GM19035 (cell line): Measurements from ENCODE around the gene CWC27.

Experiments used
- ATAC-seq: cut with Tn5 transposase; IDR thresholded peaks from one replicate; pipeline ENCODE4 v1.9.1; 2021; ENCODE audit not compliant: unreplicated experiment

Gene CWC27

DNA sequence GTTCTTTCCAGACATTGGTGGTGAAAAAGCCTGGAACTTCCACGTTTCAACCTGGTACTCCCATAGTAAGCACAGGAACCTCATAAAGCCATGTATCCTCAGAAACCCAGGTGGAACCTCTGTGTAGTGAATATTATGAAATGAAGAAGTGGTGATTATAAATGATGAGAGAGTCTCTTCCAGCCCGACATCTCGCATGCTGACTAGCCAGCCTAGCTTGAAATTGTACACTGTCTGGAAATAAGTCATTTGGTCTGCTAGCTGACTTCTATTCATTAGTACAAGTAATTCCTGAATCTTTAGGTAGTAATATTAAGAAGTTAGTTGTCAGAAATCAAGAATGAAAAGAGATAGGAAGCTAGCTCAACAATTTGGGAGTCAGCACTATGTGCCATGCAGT lies 203.3 kb downstream of the CWC27 start:
- ATAC-seq = no peak

DNA sequence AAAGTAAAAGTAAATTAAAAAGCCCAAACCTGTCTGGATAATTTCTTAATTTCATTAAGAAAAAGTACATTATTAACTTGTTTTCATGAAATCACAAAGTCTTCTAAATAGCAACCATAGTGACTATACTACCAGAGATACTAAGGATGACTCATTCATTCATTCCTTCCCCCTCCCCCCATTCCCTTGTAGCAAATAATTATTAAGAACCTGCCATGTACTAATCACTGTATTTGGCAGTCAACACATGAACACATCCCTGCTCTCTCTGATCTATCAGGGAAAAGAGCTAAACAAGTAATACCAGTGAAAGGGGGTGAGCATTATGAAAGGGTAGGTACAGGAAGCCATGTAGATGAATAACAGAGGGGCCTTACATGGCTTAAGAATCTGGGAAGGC lies 203.9 kb downstream of the CWC27 start:
- no peak for ATAC-seq

DNA sequence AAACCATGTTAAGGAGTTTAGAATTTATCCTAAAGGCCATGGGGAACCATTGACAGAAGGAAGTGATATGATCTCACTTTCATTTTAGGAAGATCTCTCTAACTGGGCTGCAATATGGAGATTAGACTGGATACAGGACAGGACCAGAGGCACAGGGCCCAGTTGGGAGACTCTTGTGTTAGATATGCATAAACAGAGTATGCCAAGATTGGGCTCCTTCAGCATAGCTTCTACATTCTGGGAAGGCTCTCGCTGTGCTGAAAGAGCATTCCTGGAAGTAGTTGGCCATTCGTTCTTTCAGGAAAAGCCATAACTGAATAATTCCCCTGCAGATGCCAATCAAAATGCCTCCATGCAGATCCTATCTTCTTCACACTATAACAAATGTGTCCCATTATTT lies 204.5 kb downstream of the CWC27 start:
- no peak for ATAC-seq

DNA sequence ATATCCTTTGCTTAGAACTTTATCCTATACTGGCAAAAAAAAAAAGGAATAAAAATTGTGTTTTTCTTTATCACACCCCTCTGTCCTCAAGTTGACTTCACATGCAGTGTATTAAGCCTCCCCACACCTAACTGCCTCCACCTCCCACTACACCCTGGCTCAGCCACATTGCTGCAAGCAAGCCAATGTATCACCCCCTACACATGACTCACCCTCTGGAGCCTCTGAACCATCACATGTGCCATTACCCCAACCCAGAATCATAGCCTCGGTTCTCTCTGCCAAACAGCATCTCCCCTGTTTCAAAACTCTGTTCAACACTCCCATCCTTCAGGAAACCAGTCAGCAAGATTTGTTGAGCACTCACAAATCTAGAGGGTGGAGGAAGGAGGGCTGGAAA lies 209.0 kb downstream of the CWC27 start:
- ATAC-seq = no peak

DNA sequence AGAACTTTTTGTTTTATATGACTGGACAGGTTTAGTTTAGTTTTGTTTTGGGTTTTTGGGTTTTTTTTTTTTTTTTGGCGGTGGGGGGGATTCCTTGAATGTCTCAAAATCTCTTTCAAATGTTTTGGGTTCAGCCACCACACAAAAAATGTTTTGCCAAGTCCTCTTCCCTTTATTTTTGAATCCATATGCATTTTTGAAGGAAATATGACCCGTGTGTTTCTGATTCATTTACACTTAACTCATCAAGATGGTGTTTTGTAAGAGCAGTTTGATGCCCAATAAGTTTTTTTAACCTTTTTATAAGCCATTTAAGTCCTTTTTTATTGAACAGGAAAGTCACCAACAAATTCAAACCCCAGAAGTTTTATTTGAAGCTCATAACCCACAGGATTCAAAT lies 209.8 kb downstream of the CWC27 start:
- ATAC-seq = no peak

DNA sequence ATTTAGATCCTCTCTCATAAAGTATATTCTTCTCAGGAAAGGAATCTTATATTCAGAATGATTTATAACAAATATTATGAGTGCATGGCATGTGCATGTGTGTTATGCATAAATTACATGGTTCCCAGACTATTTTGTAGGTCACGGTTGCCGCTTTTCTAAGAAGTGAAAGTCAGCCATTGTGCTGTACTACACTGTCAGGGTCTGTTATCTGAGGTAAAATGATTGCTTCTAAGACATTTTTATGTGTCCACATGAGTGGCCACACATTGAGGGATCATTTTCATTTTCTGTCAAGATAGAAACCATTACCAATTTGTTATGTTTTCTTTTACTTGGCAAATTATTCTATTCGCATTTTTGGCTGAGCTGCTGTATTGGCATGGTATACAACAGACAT lies 210.8 kb downstream of the CWC27 start:
- ATAC-seq = no peak

DNA sequence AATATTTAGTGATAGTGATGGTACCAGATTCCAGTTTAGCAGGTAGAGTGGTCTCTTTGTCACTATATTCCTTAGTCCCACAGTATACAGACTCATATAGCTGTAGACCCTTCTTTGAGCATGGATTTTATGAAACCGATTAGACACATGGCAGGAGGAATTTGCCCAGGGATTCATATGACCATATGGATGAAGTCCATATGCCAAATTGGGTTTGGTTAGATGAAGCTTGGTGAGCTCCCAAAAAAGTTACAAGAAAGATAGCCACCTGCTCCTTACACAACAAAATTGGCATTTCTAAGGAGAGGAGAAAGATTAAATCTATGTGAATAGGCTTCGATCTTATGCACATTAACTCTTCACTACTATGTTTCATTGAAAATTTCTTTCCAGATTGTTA lies 211.4 kb downstream of the CWC27 start:
- no peak for ATAC-seq

DNA sequence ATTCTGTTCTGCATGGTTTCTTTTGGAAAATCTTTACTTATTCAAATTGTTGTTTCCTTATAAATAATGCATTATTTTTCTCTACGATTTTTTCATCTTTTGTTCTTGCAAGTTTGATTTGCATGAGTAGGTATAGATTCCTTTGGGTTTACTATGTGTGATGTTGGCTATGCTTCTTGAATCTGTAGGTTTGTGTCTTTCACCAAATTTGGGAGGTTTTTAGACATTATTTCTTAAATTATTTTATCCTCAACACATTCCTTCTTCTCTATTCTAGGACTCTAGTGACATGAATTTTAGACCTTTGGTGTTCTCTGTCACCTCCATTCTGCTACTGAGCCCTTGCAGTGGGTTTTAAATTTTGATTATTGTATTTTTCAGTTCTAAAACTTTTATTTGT lies 219.0 kb downstream of the CWC27 start:
- ATAC-seq = no peak

DNA sequence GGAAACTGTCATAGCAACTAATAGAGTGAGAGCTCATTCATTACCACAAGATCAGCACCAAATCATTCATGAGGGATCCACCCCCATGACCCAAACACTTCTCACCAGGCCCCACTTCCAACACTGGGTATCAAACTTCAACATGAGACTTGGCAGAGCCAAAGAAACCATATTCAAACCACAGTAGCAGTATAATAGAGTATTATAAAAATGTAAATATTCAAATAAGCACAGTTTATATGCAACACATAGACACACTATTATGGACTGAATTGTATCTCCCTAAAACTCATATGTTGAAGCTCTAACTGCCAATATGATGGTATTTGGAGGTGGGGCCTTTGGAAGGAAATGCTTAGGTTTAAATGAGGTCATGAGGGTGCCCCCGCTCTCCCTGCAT lies 240.5 kb downstream of the CWC27 start:
- ATAC-seq = no peak

DNA sequence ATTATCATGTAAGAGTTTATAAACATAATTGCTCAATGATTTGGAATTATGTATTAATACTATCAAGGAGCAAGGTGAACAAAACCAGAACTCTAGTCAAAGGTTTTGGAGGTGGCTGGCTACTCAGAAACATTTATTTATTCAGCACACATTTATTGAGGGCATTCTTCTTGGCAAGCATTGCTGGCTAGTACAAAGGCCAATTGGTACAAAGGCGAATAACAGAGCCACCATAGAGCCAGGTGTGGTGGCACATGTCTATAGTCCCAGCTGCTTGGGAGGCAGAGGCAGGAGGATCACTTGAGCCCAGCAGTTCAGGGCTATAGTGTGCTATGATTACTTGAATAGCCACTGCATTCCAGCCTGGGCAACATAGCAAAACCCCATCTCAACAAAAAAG lies 242.1 kb downstream of the CWC27 start:
- no peak for ATAC-seq

DNA sequence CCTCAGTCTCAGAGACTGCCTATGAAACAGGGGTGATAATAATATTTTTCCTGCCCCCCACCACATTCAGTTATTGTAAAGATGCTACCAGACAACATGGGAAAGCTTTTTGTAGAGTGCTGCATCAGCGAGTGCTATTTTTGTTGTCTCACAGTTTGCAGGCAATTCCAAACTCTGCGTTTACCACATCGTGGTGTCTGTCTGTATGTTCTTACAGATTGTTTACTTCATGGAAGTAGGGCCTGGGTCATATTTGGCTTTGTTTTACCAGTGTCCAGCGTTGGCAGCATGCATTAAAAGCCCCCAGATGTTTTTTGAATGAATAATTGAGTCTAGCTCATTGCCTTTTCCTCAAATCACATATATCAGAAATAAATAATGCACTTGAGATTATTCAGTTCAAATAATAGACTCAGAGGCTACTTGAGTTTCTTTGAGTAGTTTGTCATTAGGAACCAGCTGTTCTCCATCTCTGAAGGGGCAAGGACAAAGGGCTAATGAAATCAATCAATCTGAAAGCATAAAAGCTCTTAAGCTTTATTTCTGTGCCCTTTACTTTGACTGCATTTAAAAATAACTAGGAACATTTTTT lies 243.7 kb downstream of the CWC27 start:
- no peak for ATAC-seq

DNA sequence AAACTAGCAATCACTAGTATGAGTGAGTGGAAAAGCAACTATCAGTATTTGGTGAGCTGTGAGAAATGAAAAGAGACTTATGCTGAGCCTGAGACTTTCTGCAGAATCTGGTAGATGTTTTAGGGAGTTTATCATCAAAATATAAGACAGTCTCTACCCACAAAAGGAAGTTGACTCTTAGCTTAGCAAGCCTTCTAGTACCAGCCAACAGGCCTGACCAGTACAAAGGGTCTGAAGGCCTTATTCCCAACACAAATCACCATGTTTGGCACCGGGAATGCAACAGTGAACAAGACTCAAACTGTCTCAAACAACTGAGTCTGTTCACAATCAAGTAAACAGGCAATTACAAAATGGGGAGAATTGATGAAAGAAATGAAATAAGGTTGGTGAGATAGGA lies 244.4 kb downstream of the CWC27 start:
- no peak for ATAC-seq

DNA sequence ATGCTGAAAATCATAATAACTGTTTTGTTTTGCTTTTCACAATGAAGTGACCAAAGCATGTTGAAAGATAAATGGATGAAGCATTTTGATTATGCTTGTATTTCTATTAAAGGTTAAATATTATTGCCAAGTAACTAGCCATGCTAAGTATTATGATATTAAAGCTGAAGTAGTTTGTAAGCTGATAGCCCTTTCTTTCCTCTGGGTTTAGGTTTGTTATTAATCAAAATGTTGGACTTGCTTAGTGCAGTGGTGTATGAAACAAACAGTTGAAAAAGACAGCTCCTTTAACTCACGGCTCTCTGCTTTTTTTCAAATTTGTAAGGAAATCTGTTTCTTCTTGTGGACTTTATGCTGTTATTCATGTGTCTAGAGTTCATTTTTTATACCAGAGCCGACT lies 246.0 kb downstream of the CWC27 start:
- no peak for ATAC-seq

DNA sequence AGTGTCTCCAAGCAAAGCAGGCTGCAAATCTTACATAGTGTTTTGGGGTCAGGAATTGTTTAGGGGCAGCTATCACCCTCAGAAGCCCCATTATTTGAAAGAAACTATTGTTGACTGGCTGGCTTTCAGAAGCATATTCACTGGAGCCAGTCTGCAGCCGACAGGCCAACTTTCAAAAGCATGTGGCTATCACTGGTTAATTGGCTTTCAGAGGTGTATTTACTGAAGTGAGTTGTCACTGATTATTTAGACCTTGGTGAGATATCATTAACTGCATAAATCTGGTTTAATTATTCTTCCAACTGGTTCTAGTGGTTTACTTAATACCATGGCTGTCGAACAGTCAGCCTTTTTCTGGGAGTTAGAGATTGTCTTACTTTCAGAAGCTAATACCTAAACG lies 247.0 kb downstream of the CWC27 start:
- ATAC-seq = no peak

DNA sequence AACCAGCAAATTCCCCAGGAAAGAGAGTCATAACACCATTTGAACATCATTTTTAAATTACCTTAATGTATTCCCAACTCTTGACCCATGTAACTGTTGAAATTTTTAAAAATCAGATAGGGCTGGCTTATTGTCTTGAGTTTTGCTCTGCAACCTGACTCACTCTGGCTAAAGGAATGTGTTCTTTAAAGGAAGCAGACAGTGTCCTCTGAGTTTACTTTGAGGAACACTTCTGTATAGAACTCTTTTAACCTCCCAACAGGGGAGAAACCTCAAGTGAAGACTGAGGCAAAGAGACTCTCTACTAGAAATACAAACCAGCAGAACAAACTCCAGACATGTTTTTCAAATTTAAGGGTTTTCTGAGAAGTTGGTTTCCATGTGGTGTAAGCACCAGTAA lies 248.9 kb downstream of the CWC27 start:
- no peak for ATAC-seq

DNA sequence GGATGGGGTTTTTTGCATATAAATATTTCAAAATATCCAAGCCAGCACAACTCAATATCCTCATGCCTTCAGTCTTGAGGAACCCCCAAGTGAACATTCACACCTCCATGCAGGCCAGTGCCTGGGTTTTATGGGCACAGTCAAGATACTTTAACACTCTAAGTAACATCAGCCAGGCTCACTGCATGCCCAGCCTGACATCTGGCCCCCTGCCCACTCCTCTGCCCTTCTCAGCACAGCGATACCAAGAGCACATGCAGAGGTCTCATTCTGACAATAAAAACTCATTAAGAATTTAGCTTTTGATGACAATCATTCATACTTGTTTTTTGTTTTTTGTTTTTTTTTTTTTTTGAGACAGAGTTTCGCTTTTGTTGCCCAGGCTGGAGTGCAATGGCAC lies 250.0 kb downstream of the CWC27 start:
- ATAC-seq = no peak

DNA sequence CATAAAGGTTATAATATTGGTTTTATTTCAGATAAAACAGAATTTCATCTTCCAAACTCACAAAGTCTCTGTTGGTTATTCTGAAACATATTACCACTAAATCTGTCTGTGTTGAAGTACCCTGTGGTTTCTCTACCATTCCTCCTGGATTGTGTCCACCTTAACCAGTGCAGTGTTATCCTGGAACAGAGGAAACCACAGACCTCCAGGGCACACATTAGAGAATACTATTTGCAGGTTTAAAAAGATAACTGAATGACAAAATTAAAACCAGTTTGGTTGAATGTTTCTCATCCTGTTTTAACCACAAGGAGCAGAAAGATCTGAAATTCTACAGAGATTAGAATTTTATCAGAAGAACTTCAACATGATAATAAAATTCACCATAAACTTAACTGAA lies 251.8 kb downstream of the CWC27 start:
- ATAC-seq = no peak

DNA sequence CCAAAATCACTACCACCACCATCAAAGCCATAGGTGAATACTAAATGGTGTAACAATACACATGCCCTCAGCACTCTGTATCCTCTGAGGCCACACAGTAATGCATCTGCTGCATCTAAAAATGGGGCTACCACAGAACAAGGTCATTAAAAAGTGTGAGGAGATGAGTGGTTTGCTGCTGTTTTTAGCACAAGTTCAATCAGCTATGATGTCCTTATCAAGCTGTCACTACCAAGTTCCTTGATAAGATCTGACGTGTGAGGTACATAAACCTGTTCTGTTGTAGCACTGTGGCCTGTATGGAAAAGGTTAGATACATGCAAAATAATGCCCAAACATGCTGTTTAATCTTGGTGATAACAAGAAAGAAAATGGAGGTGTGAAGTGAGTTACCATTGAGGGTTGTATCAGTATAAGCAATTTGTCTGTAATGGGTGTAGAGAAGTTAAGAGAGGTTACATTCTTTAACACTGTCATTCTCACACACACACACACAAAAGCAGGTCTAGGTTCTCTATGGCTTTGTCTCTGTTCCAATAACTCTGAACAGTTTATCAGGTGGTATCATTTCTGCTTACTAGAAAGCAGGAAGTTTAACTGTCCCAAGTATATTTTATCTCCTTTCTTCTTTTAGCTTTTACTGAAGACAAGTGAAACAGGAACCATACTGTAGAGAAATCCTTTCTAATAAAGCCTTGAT lies 252.9 kb downstream of the CWC27 start:
- no peak for ATAC-seq

DNA sequence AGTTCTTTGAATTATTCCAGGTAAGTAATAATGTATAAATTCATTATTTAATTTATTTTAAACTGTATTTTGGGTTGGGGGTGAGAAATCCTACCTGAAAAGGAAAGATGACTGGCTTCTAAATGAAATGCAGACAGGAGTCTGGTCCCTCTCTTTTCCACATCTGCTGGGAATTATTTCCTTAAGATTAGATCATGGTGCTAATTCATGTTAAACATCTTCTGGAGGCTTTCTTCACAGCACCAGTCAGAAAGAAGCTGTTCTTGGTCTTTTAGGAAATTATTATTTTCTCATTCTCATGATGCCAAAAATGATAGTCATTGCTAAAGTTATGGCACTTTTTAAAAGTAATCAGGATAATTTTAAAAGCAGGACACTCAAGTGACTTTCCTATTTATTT lies 254.2 kb downstream of the CWC27 start:
- ATAC-seq = no peak

DNA sequence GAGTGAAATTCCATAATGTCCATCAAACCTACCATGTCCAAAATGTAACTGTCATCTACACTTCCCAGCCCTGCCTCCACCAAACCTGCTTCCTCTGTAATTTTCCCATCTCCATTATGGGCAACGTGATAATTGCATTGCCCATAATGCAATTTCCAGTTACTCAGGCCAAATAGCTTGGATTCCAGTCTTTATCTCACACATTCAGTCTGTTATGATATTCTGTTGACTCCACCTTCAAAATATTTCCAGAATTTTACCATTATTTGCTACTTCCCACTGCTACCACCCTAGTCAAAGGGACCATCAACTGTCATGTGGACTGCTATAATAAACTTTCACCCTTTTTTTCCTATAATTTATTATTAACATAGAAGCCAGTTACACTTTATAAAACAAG lies 256.0 kb downstream of the CWC27 start:
- ATAC-seq = no peak

DNA sequence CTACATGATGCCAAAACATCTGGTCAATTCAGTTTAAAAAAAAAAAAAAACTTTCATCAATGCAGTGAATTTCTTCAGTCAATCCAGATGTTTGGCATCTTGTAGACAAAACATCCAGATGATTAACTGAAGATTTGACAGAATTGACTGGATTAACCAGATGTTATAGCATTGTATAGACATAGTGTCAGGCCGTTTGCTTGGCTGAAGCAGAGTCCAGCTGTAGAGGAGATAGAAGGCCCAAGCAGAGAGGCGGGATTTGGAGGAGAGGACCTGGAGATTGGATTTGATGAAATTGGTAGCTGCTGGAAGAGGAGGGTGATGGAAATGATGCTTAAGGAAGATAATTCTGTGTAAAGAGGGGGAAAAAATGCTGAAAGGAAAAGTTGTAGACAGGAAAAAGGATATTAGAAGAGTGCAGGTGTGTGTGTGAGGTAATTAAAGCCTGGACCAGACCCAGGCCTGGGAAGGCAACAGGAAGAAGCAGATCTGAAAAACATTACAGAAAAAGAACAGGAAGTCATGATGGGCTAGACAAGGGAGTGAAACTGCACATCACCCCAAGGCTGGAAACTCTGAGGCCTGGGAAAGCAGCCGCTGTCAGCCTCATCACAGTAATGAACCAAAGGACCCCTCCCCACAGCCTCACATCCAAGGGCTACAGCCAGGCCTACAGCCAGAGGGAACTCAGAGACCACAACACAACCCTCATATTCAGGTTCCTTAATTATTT lies 258.3 kb downstream of the CWC27 start:
- ATAC-seq = no peak

DNA sequence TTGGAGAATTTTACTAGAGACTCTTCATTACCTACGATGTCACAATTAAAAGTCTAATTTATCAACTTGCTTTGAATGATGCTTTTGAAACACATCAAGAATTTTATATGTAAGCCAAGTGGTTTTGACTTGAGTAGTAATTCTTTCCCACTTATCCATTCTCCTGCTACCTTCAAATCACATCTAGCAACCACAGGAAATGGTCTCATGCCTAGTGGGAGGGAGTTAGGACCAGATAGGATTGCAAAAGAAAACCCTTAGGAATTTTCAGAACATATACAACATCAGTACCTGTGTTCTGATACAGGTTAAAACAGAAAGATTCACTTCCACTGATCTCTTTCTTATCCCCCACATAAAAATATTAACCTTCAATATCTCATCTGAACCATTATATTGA lies 260.4 kb downstream of the CWC27 start:
- ATAC-seq = no peak

DNA sequence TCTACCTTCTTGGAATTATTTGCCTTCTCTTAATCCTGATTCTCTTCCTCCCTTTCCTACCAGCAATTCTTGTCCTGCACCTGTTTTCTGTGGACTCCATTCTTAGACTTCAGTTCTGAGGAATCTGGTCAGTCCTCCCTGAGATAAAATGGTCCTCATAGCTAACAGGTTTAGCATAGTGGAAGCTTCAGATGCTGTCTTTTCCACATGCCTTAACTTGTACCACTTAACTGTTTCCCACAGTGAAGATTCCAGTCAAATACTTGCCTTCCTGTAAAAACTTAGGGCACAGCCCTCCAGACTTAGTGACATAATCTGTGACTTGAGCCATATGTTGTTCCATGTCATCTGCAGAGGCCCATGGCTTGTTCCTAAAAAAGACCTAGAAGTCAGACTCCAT lies 261.3 kb downstream of the CWC27 start:
- no peak for ATAC-seq
